Calu3 (cell line): ENCODE results near the gene ASF1B. TPM values are rescaled to one million over a fixed set of nuclear protein-coding genes. Genes with fewer than 3 reads are reported as not detected.

Experiments used
- BruUV-seq: library from RNA; stranded (reverse); fragments of 400-500 nt; replicated peaks from 2 replicates; lab custom pipeline; 2021; lab: Mats Ljungman, UMichigan
- CTCF ChIA-PET: fragments of 300-600 bp; sonication (Branson Sonifier 250); formaldehyde crosslinking; loops from one replicate; lab custom pipeline; 2022; ENCODE audit warnings: antibody characterized with exemption; lab: Charles Lee
- DNase-seq: peaks from one replicate; pipeline ENCODE4 v3.0.0; 2022
- H3K27ac Mint-ChIP-seq: one replicate; pipeline ENCODE4 v1.8.0; 2022; ENCODE audit warnings: mixed read lengths; ENCODE audit not compliant: unreplicated experiment
- H3K27me3 Mint-ChIP-seq: one replicate; pipeline ENCODE4 v1.8.0; 2022; ENCODE audit warnings: mixed read lengths; ENCODE audit not compliant: unreplicated experiment
- H3K36me3 Mint-ChIP-seq: one replicate; pipeline ENCODE4 v1.8.0; 2022; ENCODE audit warnings: mild to moderate bottlenecking, moderate library complexity, mixed read lengths; ENCODE audit not compliant: insufficient read depth, unreplicated experiment
- H3K4me1 Mint-ChIP-seq: one replicate; pipeline ENCODE4 v1.8.0; 2022; ENCODE audit warnings: mild to moderate bottlenecking, low read depth, mixed read lengths; ENCODE audit not compliant: unreplicated experiment
- H3K4me3 Mint-ChIP-seq: one replicate; pipeline ENCODE4 v1.8.0; 2022; ENCODE audit warnings: mild to moderate bottlenecking, low read depth, moderate library complexity, mixed read lengths; ENCODE audit not compliant: unreplicated experiment
- H3K9me3 Mint-ChIP-seq: one replicate; pipeline ENCODE4 v1.8.0; 2022; ENCODE audit warnings: low read depth, mixed read lengths; ENCODE audit not compliant: unreplicated experiment
- intact Hi-C: fragments of 100-400 bp; cut with micrococcal nuclease; formaldehyde crosslinking; loops from one replicate; pipeline ENCODE4 v1.10.0; 2022; ENCODE audit not compliant: unreplicated experiment
- total RNA-seq: library from RNA; stranded (reverse); gene quantifications from 2 replicates; pipeline ENCODE4 v1.2.3, GENCODE V29; 2022
- TF ChIP-seq, protein P1 (sequence below): fragments of 200-600 bp; IDR thresholded peaks from one replicate; pipeline ENCODE4 v1.8.0; 2022; ENCODE audit warnings: antibody characterized with exemption; ENCODE audit not compliant: unreplicated experiment

Gene ASF1B
- total RNA-seq, 1 experiment from 2014 or later: 42.6 TPM

DNA sequence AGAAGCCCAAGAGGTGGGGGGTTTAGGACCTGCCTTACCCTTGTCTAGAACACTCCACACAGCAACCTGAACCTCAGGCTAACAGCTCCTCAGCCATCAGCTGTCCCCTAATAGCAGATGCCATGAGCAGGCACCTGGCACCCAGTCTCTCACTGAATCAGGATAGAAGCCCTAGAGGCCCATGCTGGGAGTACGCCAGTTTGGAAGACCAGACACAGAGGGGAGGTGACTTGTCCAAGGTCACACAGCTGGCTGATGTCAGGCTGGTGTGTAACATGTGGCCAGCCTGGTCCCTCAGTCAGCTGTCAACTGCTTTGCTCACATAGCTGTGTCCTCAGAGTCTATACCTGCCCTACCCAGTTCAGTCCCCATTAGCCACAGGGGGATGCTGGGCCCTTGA, 33.1 kb downstream of the ASF1B start:
- no peaks in the 10 kb centered on the region for H3K4me1 Mint-ChIP-seq
- intact Hi-C loops: no loop called here
- no peaks in the 10 kb centered on the region for H3K27me3 Mint-ChIP-seq
- H3K27ac Mint-ChIP-seq: no peak overlapping the region
- H3K9me3 Mint-ChIP-seq: no peaks in the 10 kb centered on the region
- no peak overlapping the region for H3K4me3 Mint-ChIP-seq
- TF ChIP-seq, protein P1, sequence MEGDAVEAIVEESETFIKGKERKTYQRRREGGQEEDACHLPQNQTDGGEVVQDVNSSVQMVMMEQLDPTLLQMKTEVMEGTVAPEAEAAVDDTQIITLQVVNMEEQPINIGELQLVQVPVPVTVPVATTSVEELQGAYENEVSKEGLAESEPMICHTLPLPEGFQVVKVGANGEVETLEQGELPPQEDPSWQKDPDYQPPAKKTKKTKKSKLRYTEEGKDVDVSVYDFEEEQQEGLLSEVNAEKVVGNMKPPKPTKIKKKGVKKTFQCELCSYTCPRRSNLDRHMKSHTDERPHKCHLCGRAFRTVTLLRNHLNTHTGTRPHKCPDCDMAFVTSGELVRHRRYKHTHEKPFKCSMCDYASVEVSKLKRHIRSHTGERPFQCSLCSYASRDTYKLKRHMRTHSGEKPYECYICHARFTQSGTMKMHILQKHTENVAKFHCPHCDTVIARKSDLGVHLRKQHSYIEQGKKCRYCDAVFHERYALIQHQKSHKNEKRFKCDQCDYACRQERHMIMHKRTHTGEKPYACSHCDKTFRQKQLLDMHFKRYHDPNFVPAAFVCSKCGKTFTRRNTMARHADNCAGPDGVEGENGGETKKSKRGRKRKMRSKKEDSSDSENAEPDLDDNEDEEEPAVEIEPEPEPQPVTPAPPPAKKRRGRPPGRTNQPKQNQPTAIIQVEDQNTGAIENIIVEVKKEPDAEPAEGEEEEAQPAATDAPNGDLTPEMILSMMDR: no peak
- CTCF ChIA-PET: interaction anchor here (0.7 kb wide), 1 partner anchor 1258 kb away, joined by 6 read pairs; no protein-coding TSS in a partner anchor
- H3K36me3 Mint-ChIP-seq: peaks cover 5% of the 10 kb centered on the region
- no peak for DNase-seq
- no TSS peak for BruUV-seq

- intact Hi-C loops: no loop called here
- Mint-ChIP-seq H3K4me3 (no peak overlapping the region), H3K27me3 (no peaks in the 10 kb centered on the region), H3K36me3 (peaks cover 5% of the 10 kb centered on the region), H3K9me3 (no peaks in the 10 kb centered on the region), H3K4me1 (no peaks in the 10 kb centered on the region), H3K27ac (no peak overlapping the region)
- CTCF ChIA-PET: no interaction called here
- no peak for DNase-seq
- no TSS peak for BruUV-seq
- TF ChIP-seq, protein P1: no peak
These were observed 33.6 kb downstream of the ASF1B start for GRCh38 chr19:14102756-14103155.

DNA sequence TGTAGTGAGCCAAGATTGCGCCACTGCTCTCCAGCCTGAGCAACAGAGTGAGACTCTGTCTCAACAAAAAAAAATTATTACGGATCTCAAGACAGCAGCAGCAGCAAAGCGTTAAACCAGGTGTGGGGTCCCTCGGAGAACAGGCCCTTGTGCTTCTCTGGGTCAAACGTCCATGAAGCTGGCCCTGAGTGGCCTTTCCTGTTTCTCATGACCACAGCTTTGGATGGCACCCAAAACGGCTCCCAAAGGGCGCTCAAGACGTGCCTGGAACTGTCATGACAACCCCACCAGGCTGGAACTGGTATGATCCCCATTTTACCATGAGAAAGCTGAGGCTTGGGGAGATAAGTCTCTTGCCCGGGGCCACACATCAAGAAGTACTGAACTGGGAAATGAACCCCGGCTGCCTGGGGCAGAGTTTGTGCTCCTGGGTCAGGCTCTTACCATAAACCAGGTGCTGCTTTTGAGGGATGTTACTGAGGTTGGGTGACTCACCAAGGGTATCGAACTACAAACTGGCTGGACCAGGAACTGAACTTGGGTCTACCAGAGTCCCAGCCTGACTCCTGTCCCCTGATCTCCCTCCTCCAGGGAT, 34.2 kb downstream of the ASF1B start:
- no peak overlapping the region for H3K4me3 Mint-ChIP-seq
- no peak overlapping the region for H3K27ac Mint-ChIP-seq
- no peaks in the 10 kb centered on the region for H3K27me3 Mint-ChIP-seq
- intact Hi-C loops: no loop called here
- no peaks in the 10 kb centered on the region for H3K4me1 Mint-ChIP-seq
- CTCF ChIA-PET: no interaction called here
- no peaks in the 10 kb centered on the region for H3K9me3 Mint-ChIP-seq
- BruUV-seq: no TSS peak
- TF ChIP-seq, protein P1: no peak
- H3K36me3 Mint-ChIP-seq: peaks cover 5% of the 10 kb centered on the region
- DNase-seq: no peak

DNA sequence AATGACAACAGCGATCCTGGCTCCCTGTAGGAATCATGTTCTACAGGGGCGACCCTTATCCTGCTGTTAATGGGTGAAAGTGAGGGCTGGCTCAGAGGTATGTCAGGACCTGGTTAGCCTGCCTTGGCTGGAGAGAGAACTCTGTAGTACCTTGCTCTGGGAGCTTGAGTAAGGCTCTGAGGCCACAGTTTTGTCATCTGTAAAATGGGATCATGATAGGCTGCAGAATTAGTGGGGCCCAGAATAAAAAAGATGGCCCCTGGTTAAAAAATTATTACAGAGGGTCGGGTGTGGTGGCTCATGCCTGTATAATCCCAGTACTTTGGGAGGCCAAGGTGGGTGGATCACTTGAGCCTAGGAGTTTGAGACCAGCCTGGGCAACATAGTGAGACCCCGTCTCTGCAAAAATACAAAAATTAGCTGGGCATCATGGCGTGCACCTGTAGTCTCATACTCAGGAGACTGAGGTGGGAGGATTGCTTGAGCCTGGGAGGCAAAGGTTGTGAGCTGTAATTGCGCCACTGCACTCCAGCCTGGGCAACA, 35.3 kb downstream of the ASF1B start:
- Mint-ChIP-seq H3K27me3 (no peaks in the 10 kb centered on the region), H3K36me3 (peaks cover 10% of the 10 kb centered on the region), H3K9me3 (no peaks in the 10 kb centered on the region), H3K27ac (no peak overlapping the region), H3K4me3 (no peak overlapping the region), H3K4me1 (no peaks in the 10 kb centered on the region)
- CTCF ChIA-PET: no interaction called here
- DNase-seq: no peak
- TF ChIP-seq, protein P1: no peak
- intact Hi-C loops: no loop called here
- BruUV-seq: no TSS peak
